Right lobe of liver (tissue), 6 donors: ENCODE data around the gene ASIC2. TPM values are rescaled to one million over a fixed set of nuclear protein-coding genes. Genes with fewer than 3 reads are reported as not detected.

ENCODE experiments used
- ATAC-seq, 4 donors: fragments of 200-7000 bp; cut with Tn5 transposase; one replicate each; pipeline ENCODE4 v1.9.1; 2020; ENCODE audit warnings: mild to moderate bottlenecking in 4 of 4, moderate library complexity in 4 of 4
- DNase-seq, 3 donors: peaks; one replicate each; pipeline ENCODE4 v3.0.0-alpha.2; 2020
- H3K27ac ChIP-seq, 3 donors: fragments of 200-600 bp; one replicate each; pipeline ENCODE4 v1.8.0; 2022
- H3K27me3 ChIP-seq, 2 donors: fragments of 200-600 bp; one replicate each; pipeline ENCODE4 v1.8.0; 2022
- H3K36me3 ChIP-seq, 4 donors: fragments of 200-600 bp; sonication (generic) in 1 of 4; one replicate each; pipeline versions ENCODE4 v1.5.1 to v1.8.0; 2017 to 2022; ENCODE audit warnings: control low read depth in 1 of 4
- H3K4me1 ChIP-seq, 4 donors: fragments of 200-600 bp; sonication (generic) in 1 of 4; one replicate each; pipeline versions ENCODE4 v1.5.1 to v1.8.0; 2017 to 2022; ENCODE audit warnings: control low read depth in 1 of 4
- H3K4me3 ChIP-seq, 3 donors: fragments of 200-600 bp; one replicate each; pipeline ENCODE4 v1.8.0; 2022
- H3K9me3 ChIP-seq, 4 donors: fragments of 200-600 bp; sonication (generic) in 1 of 4; one replicate each; pipeline versions ENCODE4 v1.5.1 to v1.8.0; 2017 to 2022; ENCODE audit warnings: control low read depth in 1 of 4
- CTCF ChIP-seq, 4 donors: fragments of 200-600 bp in 3 of 4; fragments of 450-650 bp in 1 of 4; IDR thresholded peaks; one replicate each; pipeline versions ENCODE4 v1.5.1 to v1.8.0; 2016 to 2022; ENCODE audit warnings: antibody characterized with exemption in 4 of 4, mild to moderate bottlenecking in 2 of 4
- POLR2A ChIP-seq: fragments of 450-650 bp; IDR thresholded peaks from one replicate; pipeline ENCODE4 v1.6.1; 2017; ENCODE audit warnings: antibody characterized with exemption, mild to moderate bottlenecking
- WGBS: methylation state at CpG from one replicate; pipeline ENCODE4 v1.1.6; 2018; ENCODE audit warnings: low coverage, low lambda C conversion rate; ENCODE audit not compliant: insufficient coverage; ENCODE audit errors: missing lambda C conversion rate; 5-methylcytosine and 5-hydroxymethylcytosine counted together
- intact Hi-C, 2 donors: fragments of 100-400 bp; cut with DNase I; formaldehyde crosslinking; loops; one replicate each; pipeline versions ENCODE4 v1.11.2 to v1.14.1; 2022
- total RNA-seq, 6 experiments: library from RNA; depleted of rRNA in 2 of 6; stranded (reverse); fragments of >200 nt in 2 of 6; fragmentation: NEBNext Ultra II Directional in 3 of 6; extraction: Animal tissue kit (Norgen Biotek cat#: 25700) in 3 of 6; gene quantifications; one replicate each; pipeline versions ENCODE4 v1.1.0 to v1.2.4, GENCODE V29; 2016 to 2023
- donor health status: DM: no; HTN: yes; CAD: no.
- donor health status: DM: no; HTN: no; CAD: no.
- donor health status: DM: no; HTN: no; CAD: no.
- donor health status: DM: no; HTN: yes; CAD: no.
- donor health status: DM: no; HTN: yes; CAD: no.

Gene ASIC2
- total RNA-seq, 6 experiments from 2014 or later, result 0.11 to 0.31 (median 0.12) TPM; not detected in 3

DNA sequence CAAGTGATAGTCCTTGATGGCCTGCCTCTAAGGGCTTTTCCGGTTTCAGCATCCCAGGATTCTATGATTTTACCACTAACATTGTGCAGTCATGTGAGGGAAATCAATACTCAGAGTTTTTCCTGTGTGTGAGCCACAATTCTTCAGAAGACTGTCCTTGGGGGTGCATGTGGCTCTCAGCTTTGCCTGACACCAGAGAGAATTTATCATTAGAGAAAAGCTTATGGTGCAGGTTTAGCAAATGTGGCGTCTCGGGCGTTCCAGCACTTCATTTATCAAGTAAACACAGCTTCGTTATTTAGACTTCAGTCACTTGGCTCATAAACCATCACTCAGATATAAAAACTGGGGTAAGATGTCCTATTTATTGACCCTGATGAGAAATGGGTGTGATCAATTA, 238.7 kb downstream of the ASIC2 start:
- Histone ChIP-seq H3K4me1 (no peaks in the 10 kb centered on the region), H3K27ac (no peak overlapping the region), H3K36me3 (no peaks in the 10 kb centered on the region), H3K27me3 (no peaks in the 10 kb centered on the region), H3K4me3 (no peak overlapping the region), H3K9me3 (no peaks in the 10 kb centered on the region)
- no peak for ATAC-seq
- no peak for TF ChIP-seq CTCF (IDR thresholded peaks at IDR 0.05)
- no peak for TF ChIP-seq POLR2A
- DNase-seq, result no peak
- intact Hi-C loops, result no loop called here
- 63% methylated on average over 5 of the region's 5 CpGs for WGBS

- H3K4me1 ChIP-seq, result no peaks in the 10 kb centered on the region
- TF ChIP-seq POLR2A, result no peak
- no peak for TF ChIP-seq CTCF (IDR thresholded peaks at IDR 0.05)
- no peak overlapping the region for H3K27ac ChIP-seq
- ATAC-seq (no peak), DNase-seq (no peak)
- intact Hi-C loops, result no loop called here
- H3K9me3 ChIP-seq, result no peaks in the 10 kb centered on the region
- no peaks in the 10 kb centered on the region for H3K36me3 ChIP-seq
- WGBS, result 67% methylated on average over 2 of the region's 2 CpGs
- H3K4me3 ChIP-seq, result no peak overlapping the region
- no peaks in the 10 kb centered on the region for H3K27me3 ChIP-seq
Measured at GRCh38 chr17:33053676-33054075, 239.4 kb downstream of the ASIC2 start.

DNA sequence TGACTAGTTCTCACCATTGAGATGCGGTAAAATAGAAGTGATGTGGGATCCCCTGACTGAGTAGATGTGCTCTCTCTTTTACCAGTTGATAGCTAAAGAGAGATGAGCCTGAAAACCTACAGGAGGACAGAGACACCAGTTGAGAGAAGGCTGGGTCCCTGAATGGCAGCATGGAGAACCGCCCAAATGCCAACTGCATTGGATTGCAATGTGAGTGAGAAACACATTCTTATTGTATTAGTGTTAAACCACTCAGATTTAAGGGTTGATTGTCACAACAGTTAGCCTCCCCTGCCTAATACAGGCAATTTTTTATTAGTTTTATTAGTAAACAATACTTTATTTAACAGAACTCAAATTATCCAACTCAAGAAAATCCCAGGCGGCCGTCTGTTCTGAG, 240.2 kb downstream of the ASIC2 start:
- ATAC-seq (no peak), DNase-seq (no peak)
- Histone ChIP-seq H3K27me3 (no peaks in the 10 kb centered on the region), H3K4me1 (no peaks in the 10 kb centered on the region), H3K36me3 (no peaks in the 10 kb centered on the region), H3K27ac (no peak overlapping the region), H3K9me3 (no peaks in the 10 kb centered on the region), H3K4me3 (no peak overlapping the region)
- 78% methylated on average over 4 of the region's 4 CpGs for WGBS
- intact Hi-C loops, result no loop called here
- TF ChIP-seq CTCF (IDR thresholded peaks at IDR 0.05) (no peak), POLR2A (no peak)

GRCh38 chr17:33050611-33051140, 242.4 kb downstream of the ASIC2 start:
- no peaks in the 10 kb centered on the region for H3K9me3 ChIP-seq
- H3K36me3 ChIP-seq, result no peaks in the 10 kb centered on the region
- no peak overlapping the region for H3K27ac ChIP-seq
- TF ChIP-seq CTCF (IDR thresholded peaks at IDR 0.05) (no peak), POLR2A (no peak)
- intact Hi-C loops, result no loop called here
- ATAC-seq, result no peak
- no peak overlapping the region for H3K4me3 ChIP-seq
- no peak for DNase-seq
- 24% methylated on average over 1 of the region's 1 CpG for WGBS
- H3K4me1 ChIP-seq, result no peaks in the 10 kb centered on the region
- H3K27me3 ChIP-seq, result no peaks in the 10 kb centered on the region
